CD14-positive monocyte (primary cell): ENCODE results near the gene SRC. TPM values are rescaled to one million over a fixed set of nuclear protein-coding genes. Genes with fewer than 3 reads are reported as not detected.

Experiments
- DNase-seq, 3 donors: peaks; one replicate each; pipeline ENCODE4 v3.0.0-alpha.2; 2011 to 2022
- H2AFZ ChIP-seq: 2 replicates; pipeline ENCODE4 v1.6.0; 2012; ENCODE audit warnings: mild to moderate bottlenecking, low read depth, low read length, inconsistent platforms; ENCODE audit not compliant: insufficient read depth, poor library complexity, severe bottlenecking
- H3K27ac ChIP-seq, 2 donors: 1 replicate in 1 of 2; 2 replicates in 1 of 2; pipeline ENCODE4 v1.5.1; 2012 to 2013; ENCODE audit warnings: low read length in 2 of 2, control low read depth in 1 of 2, inconsistent platforms in 1 of 2, low read depth in 1 of 2, mild to moderate bottlenecking in 1 of 2
- H3K27me3 ChIP-seq, 2 donors: one replicate each; pipeline versions ENCODE4 v1.6.0 to v1.6.1; 2011 to 2013; ENCODE audit warnings: low read length in 2 of 2; ENCODE audit not compliant: control insufficient read depth in 2 of 2, insufficient read depth in 2 of 2
- H3K36me3 ChIP-seq, 2 donors: replicated peaks in 1 of 2; 1 replicate in 1 of 2; 2 replicates in 1 of 2; pipeline versions ENCODE4 v1.5.1 to v1.6.1; 2012 to 2013; ENCODE audit warnings: low read length in 2 of 2, control low read depth in 1 of 2, inconsistent platforms in 1 of 2, mild to moderate bottlenecking in 1 of 2; ENCODE audit not compliant: insufficient read depth in 2 of 2, control insufficient read depth in 1 of 2
- H3K4me1 ChIP-seq, 2 donors: 1 replicate in 1 of 2; 2 replicates in 1 of 2; pipeline versions ENCODE4 v1.5.1 to v1.6.1; 2012 to 2013; ENCODE audit warnings: low read length in 2 of 2, control low read depth in 1 of 2, inconsistent platforms in 1 of 2, mild to moderate bottlenecking in 1 of 2, moderate library complexity in 1 of 2; ENCODE audit not compliant: insufficient read depth in 2 of 2, control insufficient read depth in 1 of 2
- H3K4me2 ChIP-seq: replicated peaks from 2 replicates; pipeline ENCODE3; 2012; ENCODE audit warnings: low read length, moderate library complexity, mild to moderate bottlenecking; ENCODE audit not compliant: poor library complexity, severe bottlenecking; ENCODE audit errors: extremely low read depth
- H3K4me3 ChIP-seq, 3 experiments: fragments of 200-600 bp in 1 of 3; sonication (generic) in 1 of 3; replicated peaks in 1 of 3; 1 replicate in 2 of 3; 2 replicates in 1 of 3; pipeline ENCODE4 v1.5.1; 2011 to 2013; ENCODE audit warnings: low read length in 3 of 3, mild to moderate bottlenecking in 3 of 3, control low read depth in 2 of 3, low read depth in 2 of 3, inconsistent platforms in 1 of 3, moderate library complexity in 1 of 3
- H3K79me2 ChIP-seq: 2 replicates; pipeline ENCODE4 v1.6.0; 2012; ENCODE audit warnings: mild to moderate bottlenecking, control low read depth, inconsistent platforms, low read length, moderate library complexity; ENCODE audit not compliant: insufficient read depth
- H3K9ac ChIP-seq: 2 replicates; pipeline ENCODE4 v1.6.0; 2017; ENCODE audit warnings: low read length, mild to moderate bottlenecking; ENCODE audit not compliant: insufficient read depth, poor library complexity, severe bottlenecking
- H3K9me3 ChIP-seq, 2 donors: replicated peaks in 1 of 2; 1 replicate in 1 of 2; 2 replicates in 1 of 2; pipeline versions ENCODE4 v1.5.1 to v1.6.1; 2012 to 2013; ENCODE audit warnings: low read length in 2 of 2, control low read depth in 1 of 2; ENCODE audit not compliant: control insufficient read depth in 1 of 2, insufficient read depth in 1 of 2
- H4K20me1 ChIP-seq: 2 replicates; pipeline ENCODE4 v1.6.0; 2012; ENCODE audit warnings: mild to moderate bottlenecking, low read length, control low read depth, moderate library complexity; ENCODE audit not compliant: insufficient read depth
- H3K27ac Mint-ChIP-seq, 7 donors: one replicate each; pipeline ENCODE4 v1.8.0; 2020; ENCODE audit warnings: mild to moderate bottlenecking in 7 of 7, mixed read lengths in 7 of 7, moderate library complexity in 6 of 7, inconsistent platforms in 2 of 7
- H3K27me3 Mint-ChIP-seq, 3 donors: one replicate each; pipeline ENCODE4 v1.8.0; 2021 to 2022; ENCODE audit warnings: low read depth in 3 of 3, mild to moderate bottlenecking in 3 of 3, mixed read lengths in 3 of 3, moderate library complexity in 3 of 3, inconsistent platforms in 1 of 3
- H3K36me3 Mint-ChIP-seq, 2 donors: one replicate each; pipeline ENCODE4 v1.8.0; 2020; ENCODE audit warnings: mixed read lengths in 2 of 2, inconsistent platforms in 1 of 2, mild to moderate bottlenecking in 1 of 2
- H3K4me1 Mint-ChIP-seq: one replicate; pipeline ENCODE4 v1.8.0; 2020; ENCODE audit warnings: mild to moderate bottlenecking, mixed read lengths
- H3K4me3 Mint-ChIP-seq, 2 donors: one replicate each; pipeline ENCODE4 v1.8.0; 2020; ENCODE audit warnings: mild to moderate bottlenecking in 2 of 2, mixed read lengths in 2 of 2, moderate library complexity in 1 of 2
- H3K9me3 Mint-ChIP-seq, 7 donors: one replicate each; pipeline ENCODE4 v1.8.0; 2020 to 2022; ENCODE audit warnings: mixed read lengths in 7 of 7, mild to moderate bottlenecking in 6 of 7, moderate library complexity in 6 of 7, inconsistent platforms in 2 of 7
- CTCF ChIP-seq: fragments of 200-600 bp; IDR thresholded peaks from one replicate; pipeline ENCODE4 v1.8.0; 2022; ENCODE audit warnings: antibody characterized with exemption, mild to moderate bottlenecking
- WGBS: methylation state at CpG from one replicate; pipeline ENCODE4 v1.1.5; 2013; ENCODE audit warnings: missing lambda C conversion rate; ENCODE audit not compliant: insufficient coverage; 5-methylcytosine and 5-hydroxymethylcytosine counted together
- intact Hi-C, 2 donors: fragments of 100-400 bp; cut with micrococcal nuclease; formaldehyde crosslinking; loops; one replicate each; pipeline versions ENCODE4 v1.15.0 to v1.15.1; 2023
- polyA plus RNA-seq, 3 donors: library from polyadenylated mRNA; depleted of rRNA in 1 of 3; unstranded in 2 of 3; stranded (reverse) in 1 of 3; fragments of 300-500 nt in 2 of 3; fragments of >200 nt in 1 of 3; fragmentation: Illumina TruSeq in 2 of 3; gene quantifications; 1 replicate in 2 of 3; 2 replicates in 1 of 3; pipeline ENCODE4 v1.2.3, GENCODE V29; 2012 to 2021

SRC gene
- polyA plus RNA-seq, 3 donors: 4.9 to 55.1 (median 6.8) TPM

DNA sequence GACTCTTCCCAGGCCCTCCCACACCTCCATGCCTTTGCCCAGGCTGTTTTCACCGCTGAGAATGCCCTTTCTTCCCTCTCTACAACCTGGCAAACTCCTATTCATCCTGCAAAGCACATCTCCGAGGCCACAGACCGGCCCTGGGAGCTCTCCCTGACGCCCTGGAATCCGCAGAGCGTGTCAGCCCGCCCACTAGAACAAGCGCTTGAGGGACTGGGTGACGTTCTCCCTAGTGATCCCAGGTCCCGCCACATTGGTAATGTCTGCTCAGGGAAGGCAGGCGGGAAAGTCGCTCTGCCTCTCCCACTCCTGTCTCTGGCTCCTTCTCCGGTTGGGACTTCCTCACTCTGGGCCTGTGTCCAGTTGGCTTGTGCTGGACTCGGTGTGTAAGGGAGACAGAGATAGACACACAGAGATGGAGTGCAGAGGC, 61.6 kb downstream of the SRC start:
- WGBS: over 99% methylated on average over 12 of the region's 14 CpGs
- Mint-ChIP-seq H3K27ac (no peak overlapping the region), H3K27me3 (peaks cover 13 to 32% (median 28%) of the 10 kb centered on the region in 3 donors), H3K36me3 (peaks cover 8 to 15% of the 10 kb centered on the region in 2 donors), H3K4me3 (no peak overlapping the region), H3K4me1 (peaks cover 19% of the 10 kb centered on the region), H3K9me3 (peaks cover 0 to 1% (median 0%) of the 10 kb centered on the region in 7 donors)
- Histone ChIP-seq H3K4me3 (no peak overlapping the region), H3K9me3 (no peaks in the 10 kb centered on the region), H3K79me2 (no peaks in the 10 kb centered on the region), H3K4me2 (no peak overlapping the region), H3K9ac (no peak overlapping the region), H3K27me3 (peaks cover 0 to 8% of the 10 kb centered on the region in 2 donors), H4K20me1 (no peaks in the 10 kb centered on the region), H3K27ac (no peak overlapping the region), H2AFZ (no peak overlapping the region), H3K36me3 (peaks cover 3 to 17% of the 10 kb centered on the region in 2 donors), H3K4me1 (peaks cover 27 to 37% of the 10 kb centered on the region in 2 donors)
- TF ChIP-seq CTCF: no peak
- no peak for DNase-seq
- intact Hi-C loops: loop anchor here in 1 of 2 donors (10.0 kb wide), 1 partner anchor 117 kb away; the partner anchor contains the start of genes BLCAP and NNAT

- peaks cover 2 to 10% of the 10 kb centered on the region in 2 donors for H3K36me3 Mint-ChIP-seq
- peaks cover 19% of the 10 kb centered on the region for H3K4me1 Mint-ChIP-seq
- Histone ChIP-seq H3K4me1 (peaks cover 27 to 38% of the 10 kb centered on the region in 2 donors), H3K9me3 (no peaks in the 10 kb centered on the region), H3K4me3 (no peak overlapping the region), H3K9ac (no peak overlapping the region), H3K36me3 (peaks cover 0 to 7% of the 10 kb centered on the region in 2 donors), H4K20me1 (no peaks in the 10 kb centered on the region), H3K27ac (no peak overlapping the region), H2AFZ (no peak overlapping the region), H3K79me2 (no peaks in the 10 kb centered on the region), H3K4me2 (no peak overlapping the region), H3K27me3 (peaks cover 0 to 13% of the 10 kb centered on the region in 2 donors)
- H3K27me3 Mint-ChIP-seq: peaks cover 13 to 35% (median 28%) of the 10 kb centered on the region in 3 donors
- H3K4me3 Mint-ChIP-seq: peak overlapping the region in 1 of 2 donors; percentile 44
- H3K27ac Mint-ChIP-seq: no peak overlapping the region
- peaks cover 0 to 1% (median 0%) of the 10 kb centered on the region in 7 donors for H3K9me3 Mint-ChIP-seq
- no peak for TF ChIP-seq CTCF
- DNase-seq: no peak
- WGBS: 89% methylated on average over 12 of the region's 23 CpGs
- intact Hi-C loops: loop anchor here in 1 of 2 donors (10.0 kb wide), 1 partner anchor 116 kb away; the partner anchor contains the start of genes BLCAP and NNAT
These were observed 62.6 kb downstream of the SRC start for GRCh38 chr20:37408302-37409193.
